Posterior vena cava (tissue), 2 donors: Measurements from ENCODE around the gene F7. TPM values are rescaled to one million over a fixed set of nuclear protein-coding genes. Genes with fewer than 3 reads are reported as not detected.

Experiments
- DNase-seq: peaks from one replicate; pipeline ENCODE4 v3.0.0-alpha.2; 2020; ENCODE audit warnings: low spot score
- intact Hi-C, 2 donors: fragments of 100-400 bp; cut with DNase I; formaldehyde crosslinking; loops; one replicate each; pipeline versions ENCODE4 v1.14.1 to v1.14.2; 2022 to 2023
- total RNA-seq, 2 donors: library from RNA; stranded (reverse); fragmentation: NEBNext Ultra II Directional; extraction: Animal tissue kit (Norgen Biotek cat#: 25700); gene quantifications; one replicate each; pipeline ENCODE4 v1.2.1, GENCODE V29; 2021
- donor health status: DM: yes; HTN: yes; CAD: no.
- donor health status: DM: yes; HTN: yes; CAD: no.

The F7 gene
- total RNA-seq, 2 donors from 2014 or later: 0.10 TPM; not detected in 1

GRCh38 chr13:113123226-113124201 lies 17.9 kb downstream of the F7 start:
- peak; percentile 82 for DNase-seq
- intact Hi-C loops: no loop called here

DNA sequence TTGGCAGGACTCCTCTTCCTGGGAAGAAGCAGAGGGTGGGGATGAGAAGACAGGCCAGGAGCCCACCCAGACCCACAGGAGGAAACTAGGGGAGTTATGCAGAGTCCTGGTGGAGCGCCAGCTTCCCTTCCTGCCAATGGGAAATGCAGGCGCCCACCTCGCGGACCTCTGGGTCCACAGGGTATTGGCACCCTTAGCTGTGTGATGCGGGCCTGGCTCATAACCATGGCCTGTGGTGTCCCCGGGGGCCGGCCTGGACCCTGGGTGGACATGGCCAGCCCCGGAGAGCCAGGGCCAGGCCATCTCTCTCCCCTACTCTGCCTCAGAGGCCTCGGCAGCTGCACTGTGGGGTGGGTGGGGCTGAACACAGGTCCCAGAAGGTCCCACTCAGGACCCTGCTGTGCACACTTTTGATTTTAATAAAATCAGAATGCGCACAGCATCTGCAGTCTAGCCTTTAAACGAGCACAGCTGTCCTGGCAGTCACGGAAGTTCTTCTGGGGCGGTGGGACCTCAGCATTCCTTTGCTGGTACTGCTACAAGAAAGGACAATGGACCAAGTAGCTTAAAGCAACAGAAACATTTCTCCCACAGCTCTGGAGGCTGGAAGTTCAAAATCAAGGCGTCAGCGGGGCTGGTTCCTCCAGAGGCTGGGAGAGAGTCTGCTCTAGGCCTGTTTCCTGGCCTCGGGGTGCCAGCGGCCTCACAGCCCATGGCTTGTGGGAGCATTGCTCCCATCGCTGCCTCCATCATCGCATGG lies 18.8 kb downstream of the F7 start:
- intact Hi-C loops: no loop called here
- DNase-seq: peak; percentile 77

DNA sequence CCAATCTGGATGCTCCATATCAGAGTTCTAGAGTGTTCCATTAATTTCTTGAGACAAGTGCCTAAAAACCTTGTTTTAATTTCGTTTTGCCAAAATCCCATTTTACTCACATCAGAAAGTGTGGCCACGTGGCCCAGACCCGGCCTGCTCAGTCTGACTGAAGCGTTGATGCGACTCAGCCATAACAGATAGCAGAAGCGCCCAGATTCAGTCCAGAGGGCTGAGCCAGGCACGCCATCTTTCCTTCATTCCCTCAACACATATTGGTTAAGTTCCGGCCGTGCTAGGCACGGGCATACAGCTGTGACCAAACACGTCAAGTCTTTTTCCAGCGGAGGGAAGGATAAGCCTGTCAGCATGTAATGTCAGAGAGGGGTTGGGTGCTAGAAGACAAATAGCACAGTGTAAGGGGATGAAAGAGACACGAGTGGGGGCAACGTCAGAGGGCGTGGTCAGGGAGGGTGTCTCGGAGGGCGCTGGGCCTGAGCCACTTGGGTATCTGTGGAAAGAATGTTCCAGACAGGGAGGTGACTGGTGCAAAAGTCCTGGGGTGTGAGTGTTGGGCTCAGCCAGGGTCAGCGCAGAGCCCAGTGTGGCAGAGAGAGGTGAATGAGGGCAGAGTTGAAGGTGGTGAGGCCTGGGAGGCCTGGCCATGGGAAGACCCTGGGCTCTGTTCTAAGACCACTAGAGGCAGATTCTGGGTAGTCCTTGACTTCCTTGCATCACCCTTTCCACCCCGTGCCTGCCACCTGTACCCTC lies 20.1 kb downstream of the F7 start:
- intact Hi-C loops: no loop called here
- peak; percentile 65 for DNase-seq

DNA sequence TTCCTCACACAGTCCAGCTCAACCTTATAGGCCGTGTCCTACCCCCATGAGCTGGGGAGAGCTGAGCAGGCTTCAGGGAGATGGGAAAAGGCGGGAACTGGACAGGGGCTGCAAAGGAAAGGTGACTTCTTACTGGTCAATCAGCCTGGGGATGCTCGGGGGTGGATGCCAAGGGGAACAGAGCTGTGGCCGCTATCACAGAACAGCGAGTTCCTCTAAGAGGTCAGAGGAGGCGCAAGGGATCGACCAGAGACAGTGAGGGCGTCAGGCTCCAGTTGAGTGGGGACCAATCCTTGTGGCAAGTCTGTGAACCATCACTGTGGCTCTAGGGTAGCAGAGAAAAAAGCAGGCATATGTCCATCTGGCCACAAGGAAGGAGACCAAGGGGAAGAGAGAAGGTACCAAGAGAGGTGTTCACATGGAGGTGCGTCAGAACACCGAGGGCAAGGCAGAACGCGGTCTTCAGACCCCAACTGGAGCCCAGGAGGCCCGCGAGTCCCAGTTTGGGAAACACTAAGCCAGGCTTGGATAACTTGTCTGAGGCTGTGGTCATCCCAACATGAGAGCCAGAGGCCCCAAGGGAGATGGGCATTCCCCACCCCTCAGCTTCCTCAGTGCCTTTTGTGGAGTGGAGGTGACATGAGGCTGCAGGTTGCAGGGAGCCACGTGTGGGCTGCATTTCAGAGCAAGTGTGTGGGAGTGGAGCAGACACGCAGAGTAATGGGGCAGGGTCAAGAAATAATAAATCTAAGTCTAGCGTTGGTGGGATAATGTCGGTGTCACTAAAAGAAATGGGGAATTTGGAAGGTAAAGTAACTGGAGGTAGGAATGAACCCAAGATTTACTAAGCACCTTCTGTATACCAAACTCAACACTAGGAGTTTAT lies 20.9 kb downstream of the F7 start:
- peak; percentile 38 for DNase-seq

GRCh38 chr13:113129480-113129879 lies 23.9 kb downstream of the F7 start:
- DNase-seq: peak; percentile 77
- intact Hi-C loops: no loop called here

More for the DNA sequence above, 20.9 kb downstream of the F7 start:
- intact Hi-C loops: no loop called here

GRCh38 chr13:113129921-113130750 lies 24.5 kb downstream of the F7 start:
- peak; percentile 77 for DNase-seq
- intact Hi-C loops: no loop called here

- intact Hi-C loops: no loop called here
- DNase-seq: no peak
Measured at GRCh38 chr13:113135281-113135760, 29.7 kb downstream of the F7 start.

- intact Hi-C loops: no loop called here
- DNase-seq: no peak
Measured at GRCh38 chr13:113137691-113138298, 32.2 kb downstream of the F7 start.

GRCh38 chr13:113138792-113139551 lies 33.4 kb downstream of the F7 start:
- intact Hi-C loops: no loop called here
- DNase-seq: peak; percentile 43

GRCh38 chr13:113139577-113139976 lies 34.0 kb downstream of the F7 start:
- DNase-seq: no peak
- intact Hi-C loops: no loop called here

- peak; percentile 70 for DNase-seq
- intact Hi-C loops: no loop called here
Measured at GRCh38 chr13:113140677-113141600, 35.3 kb downstream of the F7 start.

GRCh38 chr13:113141601-113141970 lies 36.0 kb downstream of the F7 start:
- intact Hi-C loops: no loop called here

DNA sequence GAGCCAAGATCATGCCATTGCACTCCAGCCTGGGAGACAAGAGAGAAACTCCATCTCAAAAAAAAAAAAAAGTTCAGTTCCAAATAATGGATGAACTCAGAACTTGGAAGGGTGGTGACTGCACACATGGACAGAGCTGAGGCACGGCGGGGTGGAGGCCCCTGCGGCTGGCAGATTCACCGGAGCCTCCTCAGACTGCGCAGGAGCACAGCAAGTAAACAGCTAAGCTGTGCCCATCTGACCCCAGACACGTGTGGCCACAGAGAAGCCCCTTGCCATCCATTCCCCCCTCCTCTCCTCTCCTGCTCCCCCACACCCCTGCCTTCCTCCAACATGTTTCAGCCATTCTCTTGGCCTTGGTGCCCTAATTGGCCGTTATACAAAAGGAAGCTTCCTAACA lies 37.3 kb downstream of the F7 start:
- DNase-seq: no peak
- intact Hi-C loops: no loop called here

More at GRCh38 chr13:113141601-113141970, 36.0 kb downstream of the F7 start:
- no peak for DNase-seq

DNA sequence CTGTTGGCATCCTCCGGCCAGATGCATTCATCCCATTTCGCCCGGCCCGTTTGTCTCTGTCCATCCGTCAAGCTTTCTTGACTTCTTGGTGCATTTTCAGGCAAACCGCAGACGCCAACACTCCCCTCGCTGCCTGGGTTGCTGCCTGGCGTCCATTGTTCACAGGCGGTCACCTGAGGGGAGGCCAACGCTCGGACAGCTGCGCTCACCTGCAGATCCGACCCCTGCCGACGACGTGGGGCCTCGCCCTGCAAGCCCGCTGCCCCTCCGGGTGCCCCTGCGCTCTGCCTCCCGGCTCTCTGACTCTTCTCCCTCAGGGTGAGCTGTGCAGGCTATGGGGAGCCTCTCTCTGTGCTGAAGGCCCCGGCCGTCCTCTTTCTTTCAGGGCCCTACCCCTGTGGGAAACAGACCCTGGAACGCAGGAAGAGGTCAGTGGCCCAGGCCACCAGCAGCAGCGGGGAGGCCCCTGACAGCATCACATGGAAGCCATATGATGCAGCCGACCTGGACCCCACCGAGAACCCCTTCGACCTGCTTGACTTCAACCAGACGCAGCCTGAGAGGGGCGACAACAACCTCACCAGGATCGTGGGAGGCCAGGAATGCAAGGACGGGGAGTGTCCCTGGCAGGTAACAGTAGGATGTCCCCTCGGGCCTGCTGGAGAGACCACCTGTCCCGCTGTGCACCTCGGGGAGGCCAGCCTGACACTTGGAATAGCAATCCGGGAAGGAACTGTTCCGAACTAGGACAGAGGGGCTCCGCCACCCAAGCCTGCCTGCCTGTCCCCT lies 38.1 kb downstream of the F7 start:
- DNase-seq: no peak
- intact Hi-C loops: no loop called here

DNA sequence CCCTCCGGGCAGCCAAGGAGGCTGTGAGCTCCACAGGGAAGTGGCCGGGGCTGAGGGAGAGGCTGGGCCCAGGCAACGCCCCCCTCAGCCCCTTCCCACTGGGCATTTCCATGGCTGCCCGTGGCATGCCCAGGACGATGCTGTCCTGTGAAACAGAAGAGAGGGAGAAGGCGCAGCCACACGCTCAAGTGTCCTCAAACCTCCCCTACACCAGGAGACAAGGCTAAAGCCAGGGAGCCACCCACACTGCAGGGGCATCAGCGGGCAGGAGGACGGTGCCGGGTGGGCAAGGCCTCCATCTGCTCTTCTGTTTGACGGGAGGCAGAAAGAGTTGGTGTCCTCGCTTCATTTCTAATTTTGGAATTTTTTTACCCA lies 38.7 kb downstream of the F7 start:
- intact Hi-C loops: no loop called here
- no peak for DNase-seq
